Spleen (tissue), 3 donors: ENCODE data around the gene MYORG.

Source experiments
- POLR2A ChIP-seq, 3 donors: fragments of 450-650 bp; IDR thresholded peaks; one replicate each; pipeline ENCODE4 v1.5.1; 2017; ENCODE audit warnings: antibody characterized with exemption in 3 of 3, mild to moderate bottlenecking in 1 of 3
- POLR2AphosphoS5 ChIP-seq, 3 donors: sonication (generic); formaldehyde crosslinking; IDR thresholded peaks; one replicate each; pipeline ENCODE4 v1.5.1; 2017; ENCODE audit warnings: antibody characterized with exemption in 3 of 3

DNA sequence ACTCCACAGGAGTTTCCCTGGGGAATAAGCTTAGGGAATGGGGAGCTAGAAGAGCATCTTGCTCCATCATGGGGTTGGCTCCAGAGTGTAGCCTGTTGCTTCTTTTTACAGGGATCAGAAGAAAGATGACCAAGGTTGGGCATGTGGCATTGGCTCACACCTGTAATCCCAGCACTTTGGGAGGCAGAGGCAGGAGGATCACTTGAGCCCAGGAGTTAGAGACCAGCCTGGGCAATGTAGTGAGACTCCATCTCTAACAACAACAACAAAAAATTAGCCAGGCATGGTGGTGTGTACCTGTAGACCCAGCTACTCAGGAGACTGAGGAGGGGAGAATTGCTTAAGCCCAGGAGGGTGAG is 28.9 kb downstream of the MYORG start:
- no peak for TF ChIP-seq POLR2A (IDR thresholded peaks at IDR 0.05)
- TF ChIP-seq POLR2AphosphoS5 (IDR thresholded peaks at IDR 0.05): no peak
